ENCODE data around the gene HS3ST6.

- TF ChIP-seq CTCF (conservative IDR thresholded peaks at IDR 0.05 in 1 of 2, IDR thresholded peaks at IDR 0.05 in 1 of 2; ENCODE audit: extremely low read depth in 1 of 2, insufficient read depth in 1 of 2, low read depth in 1 of 2, low read length in 2 of 2), result no peak
- no peak for TF ChIP-seq EZH2 (IDR thresholded peaks at IDR 0.05; ENCODE audit: borderline replicate concordance, low read length)
Measured at GRCh38 chr16:1938316-1938715, 20.1 kb upstream of the HS3ST6 start.

All from mammary epithelial cell (primary cell).